ENCODE results near the gene PHRF1.

The PHRF1 gene

DNA sequence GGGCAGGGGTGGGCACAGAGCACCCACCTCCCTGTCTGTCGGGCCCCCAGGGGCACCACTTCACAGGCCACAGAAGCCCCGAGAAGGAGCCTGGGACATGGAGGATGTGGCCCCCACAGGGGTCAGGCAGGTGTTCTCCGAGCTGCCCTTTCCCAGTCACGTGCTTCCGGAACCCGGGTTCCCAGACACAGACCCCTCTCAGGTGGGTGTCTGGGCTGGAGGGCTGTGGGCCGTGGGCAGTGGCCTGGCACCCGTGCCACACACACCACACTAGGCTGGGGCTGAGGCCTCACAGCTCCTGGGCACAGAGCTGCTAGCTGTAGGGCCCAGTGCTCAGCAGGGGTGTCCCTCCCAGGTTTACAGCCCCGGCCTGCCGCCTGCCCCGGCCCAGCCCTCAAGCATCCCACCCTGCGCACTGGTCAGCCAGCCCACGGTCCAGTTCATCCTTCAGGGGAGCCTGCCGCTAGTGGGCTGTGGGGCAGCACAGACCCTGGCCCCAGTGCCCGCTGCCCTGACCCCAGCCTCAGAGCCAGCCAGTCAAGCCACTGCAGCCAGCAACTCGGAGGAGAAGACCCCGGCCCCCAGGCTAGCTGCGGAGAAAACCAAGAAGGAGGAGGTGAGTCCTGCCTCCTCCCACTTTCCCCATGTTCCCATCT lies 34.0 kb downstream of the PHRF1 start:
- DNase-seq = no peak
- Histone ChIP-seq H3K4me1 (ENCODE audit: control insufficient read depth, insufficient read depth, low read length, poor library complexity, severe bottlenecking) (peaks cover 22% of the 10 kb centered on the region), H3K27ac (ENCODE audit: insufficient read depth, low read length, poor library complexity, severe bottlenecking) (no peak overlapping the region), H3K27me3 (replicated peaks; ENCODE audit: control insufficient read depth, insufficient read depth, low read length, poor library complexity, severe bottlenecking) (no peaks in the 10 kb centered on the region), H3K4me3 (ENCODE audit: insufficient read depth, low read depth, low read length, poor library complexity, severe bottlenecking) (no peak overlapping the region), H3K9me3 (ENCODE audit: control insufficient read depth, low read length) (no peaks in the 10 kb centered on the region), H3K36me3 (ENCODE audit: control insufficient read depth, insufficient read depth, low read length) (peaks cover 76% of the 10 kb centered on the region)

DNA sequence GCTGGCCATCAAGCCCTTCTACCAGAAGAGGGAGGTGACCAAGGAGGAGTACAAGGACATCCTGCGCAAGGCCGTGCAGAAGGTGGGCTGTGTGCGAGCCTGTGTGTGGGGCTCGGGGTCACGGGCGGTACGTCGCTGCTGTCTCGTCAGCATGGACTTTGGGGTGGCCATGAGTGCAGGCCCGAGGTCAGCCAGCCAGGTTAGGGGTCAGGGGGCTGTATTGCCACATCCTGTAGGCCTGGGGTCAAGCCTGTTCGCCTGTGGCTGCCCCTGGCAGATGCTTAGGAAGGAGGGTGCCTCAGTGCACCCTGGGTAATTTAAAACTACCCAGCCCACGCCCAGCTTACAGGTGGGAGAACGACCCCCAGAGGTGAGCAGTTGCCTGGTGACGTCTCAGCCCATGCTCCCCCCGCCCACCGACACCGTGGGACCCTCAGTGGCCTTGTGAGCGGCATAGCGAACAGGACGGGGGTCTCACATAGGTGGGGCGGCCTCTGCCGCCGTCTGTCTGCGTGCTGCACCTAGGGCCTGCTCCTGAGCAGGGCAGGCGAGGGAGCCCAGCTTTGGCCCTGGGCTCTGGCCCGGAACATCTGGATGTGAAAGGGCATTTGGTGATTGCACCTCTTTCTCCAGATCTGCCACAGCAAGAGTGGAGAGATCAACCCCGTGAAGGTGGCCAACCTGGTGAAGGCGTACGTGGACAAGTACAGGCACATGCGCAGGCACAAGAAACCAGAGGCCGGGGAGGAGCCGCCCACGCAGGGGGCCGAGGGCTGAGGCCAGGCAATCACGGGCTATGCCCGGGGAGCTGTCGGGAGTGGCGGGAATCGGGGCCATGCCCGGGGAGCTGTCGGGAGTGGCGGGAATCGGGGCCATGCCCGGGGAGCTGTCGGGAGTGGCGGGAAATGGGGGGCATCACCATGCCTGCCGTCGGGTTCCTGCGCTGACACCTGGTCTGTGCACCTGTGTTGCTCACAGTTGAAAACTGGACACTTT lies 35.0 kb downstream of the PHRF1 start:
- Histone ChIP-seq H3K9me3 (ENCODE audit: control insufficient read depth, low read length) (no peaks in the 10 kb centered on the region), H3K4me3 (ENCODE audit: insufficient read depth, low read depth, low read length, poor library complexity, severe bottlenecking) (no peak overlapping the region), H3K27ac (ENCODE audit: insufficient read depth, low read length, poor library complexity, severe bottlenecking) (no peak overlapping the region), H3K4me1 (ENCODE audit: control insufficient read depth, insufficient read depth, low read length, poor library complexity, severe bottlenecking) (peaks cover 22% of the 10 kb centered on the region), H3K36me3 (ENCODE audit: control insufficient read depth, insufficient read depth, low read length) (peaks cover 66% of the 10 kb centered on the region), H3K27me3 (replicated peaks; ENCODE audit: control insufficient read depth, insufficient read depth, low read length, poor library complexity, severe bottlenecking) (no peaks in the 10 kb centered on the region)
- DNase-seq = no peak

- H3K4me3 ChIP-seq (ENCODE audit: insufficient read depth, low read depth, low read length, poor library complexity, severe bottlenecking) = no peak overlapping the region
- H3K27me3 ChIP-seq (replicated peaks; ENCODE audit: control insufficient read depth, insufficient read depth, low read length, poor library complexity, severe bottlenecking) = no peaks in the 10 kb centered on the region
- peaks cover 55% of the 10 kb centered on the region for H3K36me3 ChIP-seq (ENCODE audit: control insufficient read depth, insufficient read depth, low read length)
- DNase-seq = no peak
- peak overlapping the region; percentile 62 for H3K27ac ChIP-seq (ENCODE audit: insufficient read depth, low read length, poor library complexity, severe bottlenecking)
- H3K4me1 ChIP-seq (ENCODE audit: control insufficient read depth, insufficient read depth, low read length, poor library complexity, severe bottlenecking) = peaks cover 22% of the 10 kb centered on the region
- H3K9me3 ChIP-seq (ENCODE audit: control insufficient read depth, low read length) = no peaks in the 10 kb centered on the region
Observed at GRCh38 chr11:612201-612960, 36.1 kb downstream of the PHRF1 start.

GRCh38 chr11:612961-613300 lies 36.7 kb downstream of the PHRF1 start:
- Histone ChIP-seq H3K27ac (ENCODE audit: insufficient read depth, low read length, poor library complexity, severe bottlenecking) (peak overlapping the region; percentile 62), H3K36me3 (ENCODE audit: control insufficient read depth, insufficient read depth, low read length) (peaks cover 49% of the 10 kb centered on the region), H3K4me3 (ENCODE audit: insufficient read depth, low read depth, low read length, poor library complexity, severe bottlenecking) (no peak overlapping the region)

GRCh38 chr11:613369-613968 lies 37.2 kb downstream of the PHRF1 start:
- H3K27me3 ChIP-seq (replicated peaks; ENCODE audit: control insufficient read depth, insufficient read depth, low read length, poor library complexity, severe bottlenecking) = no peaks in the 10 kb centered on the region
- H3K4me3 ChIP-seq (ENCODE audit: insufficient read depth, low read depth, low read length, poor library complexity, severe bottlenecking) = peak overlapping the region; percentile 79
- no peaks in the 10 kb centered on the region for H3K9me3 ChIP-seq (ENCODE audit: control insufficient read depth, low read length)
- peaks cover 22% of the 10 kb centered on the region for H3K4me1 ChIP-seq (ENCODE audit: control insufficient read depth, insufficient read depth, low read length, poor library complexity, severe bottlenecking)
- H3K27ac ChIP-seq (ENCODE audit: insufficient read depth, low read length, poor library complexity, severe bottlenecking) = peak overlapping the region; percentile 63
- peaks cover 44% of the 10 kb centered on the region for H3K36me3 ChIP-seq (ENCODE audit: control insufficient read depth, insufficient read depth, low read length)
- peak; percentile 79 to 87 (median 85) for DNase-seq

More at GRCh38 chr11:612961-613300, 36.7 kb downstream of the PHRF1 start:
- DNase-seq = no peak
- Histone ChIP-seq H3K4me1 (ENCODE audit: control insufficient read depth, insufficient read depth, low read length, poor library complexity, severe bottlenecking) (peaks cover 22% of the 10 kb centered on the region), H3K9me3 (ENCODE audit: control insufficient read depth, low read length) (no peaks in the 10 kb centered on the region), H3K27me3 (replicated peaks; ENCODE audit: control insufficient read depth, insufficient read depth, low read length, poor library complexity, severe bottlenecking) (no peaks in the 10 kb centered on the region)

DNA sequence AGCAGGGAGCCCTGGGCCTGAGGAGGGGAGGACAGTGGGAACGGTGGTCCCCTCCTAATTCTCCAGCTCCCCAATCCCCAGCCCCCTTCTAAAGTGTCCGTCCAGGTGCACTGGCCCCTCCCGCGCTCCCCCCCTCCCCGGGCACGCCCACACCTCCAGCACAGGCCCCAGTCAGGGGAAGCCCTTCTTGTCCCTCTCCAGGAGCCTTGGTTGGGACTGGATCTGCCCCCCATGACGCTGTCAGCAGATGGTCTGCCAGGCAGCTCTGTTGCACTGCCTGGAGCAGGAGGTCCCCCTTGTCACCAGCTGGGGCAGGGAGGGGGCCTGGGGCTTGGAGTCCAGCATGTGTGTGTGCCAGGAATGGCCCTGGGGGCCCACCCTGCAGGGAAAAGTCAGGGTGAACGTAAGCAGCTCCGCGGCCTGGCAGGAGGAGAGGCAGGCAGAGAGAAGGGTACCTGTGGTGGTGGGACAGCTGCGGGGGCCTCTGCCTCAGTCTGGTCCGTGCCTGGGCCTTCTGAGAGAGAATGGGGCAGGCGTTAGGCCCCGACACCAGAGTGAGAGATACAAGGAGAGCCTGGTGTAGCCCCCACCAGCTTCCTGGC lies 37.9 kb downstream of the PHRF1 start:
- Histone ChIP-seq H3K27me3 (replicated peaks; ENCODE audit: control insufficient read depth, insufficient read depth, low read length, poor library complexity, severe bottlenecking) (no peaks in the 10 kb centered on the region), H3K4me1 (ENCODE audit: control insufficient read depth, insufficient read depth, low read length, poor library complexity, severe bottlenecking) (peaks cover 22% of the 10 kb centered on the region), H3K36me3 (ENCODE audit: control insufficient read depth, insufficient read depth, low read length) (peaks cover 38% of the 10 kb centered on the region), H3K9me3 (ENCODE audit: control insufficient read depth, low read length) (no peaks in the 10 kb centered on the region), H3K4me3 (ENCODE audit: insufficient read depth, low read depth, low read length, poor library complexity, severe bottlenecking) (peak overlapping the region; percentile 79), H3K27ac (ENCODE audit: insufficient read depth, low read length, poor library complexity, severe bottlenecking) (peak overlapping the region; percentile 63)
- no peak for DNase-seq

DNA sequence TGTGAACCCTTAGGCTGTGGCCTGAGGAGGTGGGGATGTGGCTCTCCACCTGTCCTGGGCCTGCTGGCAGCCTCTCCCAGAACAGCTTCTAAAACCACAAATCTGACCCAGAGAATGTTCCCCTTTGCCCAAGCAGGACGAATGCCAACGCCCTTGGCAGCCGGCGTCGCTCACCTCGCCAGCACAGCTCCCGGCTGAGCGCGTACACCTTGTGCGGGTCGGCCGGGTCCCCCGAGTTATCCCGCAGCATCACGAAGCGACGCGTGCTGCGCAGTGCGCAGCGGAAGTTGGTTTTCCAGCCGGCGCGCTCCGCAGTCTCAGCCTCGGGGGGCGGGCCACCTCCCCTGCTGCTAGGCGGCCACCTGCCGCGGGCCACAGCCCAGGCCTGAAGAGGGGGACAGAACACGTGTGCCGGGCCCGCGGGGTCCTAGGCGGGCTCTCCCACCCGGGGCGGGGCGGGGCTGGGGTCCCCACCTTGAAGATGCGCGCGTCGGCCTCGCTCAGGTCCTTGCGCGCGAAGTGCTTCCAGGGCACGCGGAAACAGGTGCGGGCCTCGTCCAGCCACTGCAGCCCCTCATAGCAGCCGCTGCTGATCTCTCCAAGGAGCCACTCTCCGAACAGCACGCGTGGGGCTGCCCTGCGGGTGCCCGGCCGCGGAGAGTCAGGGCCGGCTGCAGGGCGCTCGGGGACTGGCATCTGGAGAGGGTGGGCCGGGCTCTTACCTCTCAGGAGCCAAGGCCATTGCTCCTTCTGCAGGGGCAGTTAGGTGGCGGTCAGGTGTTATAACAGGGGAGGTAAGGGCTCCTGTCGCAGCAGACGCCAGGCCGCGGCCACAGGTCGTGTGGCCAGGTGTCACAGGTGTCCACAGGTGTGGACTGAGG lies 38.6 kb downstream of the PHRF1 start:
- Histone ChIP-seq H3K4me3 (ENCODE audit: insufficient read depth, low read depth, low read length, poor library complexity, severe bottlenecking) (peak overlapping the region; percentile 79), H3K4me1 (ENCODE audit: control insufficient read depth, insufficient read depth, low read length, poor library complexity, severe bottlenecking) (peaks cover 22% of the 10 kb centered on the region), H3K27ac (ENCODE audit: insufficient read depth, low read length, poor library complexity, severe bottlenecking) (peak overlapping the region; percentile 94), H3K36me3 (ENCODE audit: control insufficient read depth, insufficient read depth, low read length) (peaks cover 30% of the 10 kb centered on the region), H3K9me3 (ENCODE audit: control insufficient read depth, low read length) (no peaks in the 10 kb centered on the region), H3K27me3 (replicated peaks; ENCODE audit: control insufficient read depth, insufficient read depth, low read length, poor library complexity, severe bottlenecking) (no peaks in the 10 kb centered on the region)
- no peak for DNase-seq

DNA sequence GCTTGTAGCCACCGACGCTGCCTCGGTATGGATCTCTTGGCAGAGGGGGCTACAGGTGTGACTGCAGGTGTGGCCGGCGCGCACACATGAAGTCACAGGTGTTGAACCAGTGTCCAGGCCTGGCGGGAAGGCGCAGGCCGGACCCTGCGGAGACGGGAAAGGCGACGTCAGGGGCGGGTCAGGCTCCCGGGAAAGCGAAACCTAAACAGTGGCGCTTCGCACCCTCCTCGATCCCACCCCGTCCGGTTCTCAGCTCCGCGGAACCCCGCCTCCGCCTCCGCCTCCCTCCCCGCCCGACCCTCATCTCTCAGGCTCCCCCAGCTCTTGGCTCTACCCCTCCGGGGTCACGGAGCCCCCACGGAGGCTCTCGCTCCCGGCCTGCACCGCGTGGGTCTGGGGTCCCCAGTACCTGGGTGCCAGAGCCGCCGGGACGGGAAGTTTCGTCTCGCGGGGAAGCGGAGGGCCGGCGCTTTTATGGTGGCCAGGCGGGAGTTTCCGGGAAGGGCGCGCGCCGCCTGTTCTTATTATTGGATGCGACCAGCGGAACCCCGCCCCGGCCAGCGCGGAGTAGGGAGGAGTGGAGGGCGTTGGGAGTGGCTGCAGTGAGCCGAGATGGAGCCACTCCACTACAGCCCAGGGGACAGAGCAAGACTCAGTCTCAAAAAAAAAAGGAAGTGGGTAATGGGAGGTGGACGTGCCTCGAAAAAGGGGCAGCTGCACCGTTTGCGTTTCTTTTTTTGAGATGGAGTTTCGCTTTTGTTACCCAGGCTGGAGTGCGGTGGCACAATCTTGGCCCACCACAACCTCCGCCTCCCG lies 39.4 kb downstream of the PHRF1 start, which contains the start of gene IRF7:
TSS of gene IRF7 (minus strand) at position 447 of the 816 bp plus-strand sequence. CDS start 586 bp downstream, outside the sequence.
- peak; percentile 81 to 87 (median 85) for DNase-seq
- H3K27ac ChIP-seq (ENCODE audit: insufficient read depth, low read length, poor library complexity, severe bottlenecking) = peak within 1 kb of the TSS; percentile 94
- H3K9me3 ChIP-seq (ENCODE audit: control insufficient read depth, low read length) = no peaks in the 10 kb centered on the region
- H3K36me3 ChIP-seq (ENCODE audit: control insufficient read depth, insufficient read depth, low read length) = peaks cover 22% of the 10 kb centered on the region
- peaks cover 22% of the 10 kb centered on the region for H3K4me1 ChIP-seq (ENCODE audit: control insufficient read depth, insufficient read depth, low read length, poor library complexity, severe bottlenecking)
- peak within 1 kb of the TSS; percentile 79 for H3K4me3 ChIP-seq (ENCODE audit: insufficient read depth, low read depth, low read length, poor library complexity, severe bottlenecking)
- no peaks in the 10 kb centered on the region for H3K27me3 ChIP-seq (replicated peaks; ENCODE audit: control insufficient read depth, insufficient read depth, low read length, poor library complexity, severe bottlenecking)

All from effector memory CD4-positive, alpha-beta T cell (primary cell).